Measurements from ENCODE around the gene PEDS1. TPM values are rescaled to one million over a fixed set of nuclear protein-coding genes. Genes with fewer than 3 reads are reported as not detected.

Gene PEDS1
- polyA plus RNA-seq, 1 donor, result 18.7 TPM

GRCh38 chr20:50124496-50124895, 29.0 kb downstream of the PEDS1 start:
- WGBS (ENCODE audit: insufficient coverage, low lambda C conversion rate), result no CpG with 5 or more reads among the region's 9 CpGs
- Histone ChIP-seq H3K27ac (ENCODE audit: low read length) (no peak overlapping the region), H3K4me3 (ENCODE audit: low read length) (no peak overlapping the region), H3K9me3 (ENCODE audit: control insufficient read depth, low read depth, low read length) (no peaks in the 10 kb centered on the region), H3K36me3 (ENCODE audit: control insufficient read depth, insufficient read depth, low read length) (peaks cover 44% of the 10 kb centered on the region), H3K4me1 (ENCODE audit: control insufficient read depth, insufficient read depth, low read length) (peaks cover 11% of the 10 kb centered on the region), H3K27me3 (ENCODE audit: control insufficient read depth, insufficient read depth, low read length) (no peaks in the 10 kb centered on the region)
- DNase-seq, result no peak

DNA sequence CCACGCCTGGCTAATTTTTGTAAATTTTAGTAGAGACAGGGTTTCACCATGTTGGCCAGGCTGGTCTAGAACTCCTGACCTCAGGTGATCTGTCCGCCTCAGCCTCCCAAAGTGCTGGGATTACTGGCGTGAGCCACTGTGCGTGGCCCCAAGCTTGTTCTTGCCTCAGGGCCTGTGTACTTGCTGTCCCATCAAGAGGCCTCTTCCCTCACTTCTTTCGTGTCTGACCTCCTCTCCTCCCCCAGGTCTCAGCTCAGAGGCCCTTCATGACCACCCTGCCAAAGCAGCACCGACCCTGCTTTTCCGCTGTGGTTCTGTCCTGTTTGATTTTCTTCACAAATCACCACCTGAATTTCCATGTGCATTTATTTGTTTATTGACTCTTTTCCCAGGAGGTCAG, 30.1 kb downstream of the PEDS1 start:
- no peaks in the 10 kb centered on the region for H3K9me3 ChIP-seq (ENCODE audit: control insufficient read depth, low read depth, low read length)
- H3K27me3 ChIP-seq (ENCODE audit: control insufficient read depth, insufficient read depth, low read length), result no peaks in the 10 kb centered on the region
- H3K4me3 ChIP-seq (ENCODE audit: low read length), result no peak overlapping the region
- no peak overlapping the region for H3K27ac ChIP-seq (ENCODE audit: low read length)
- no CpG with 5 or more reads among the region's 7 CpGs for WGBS (ENCODE audit: insufficient coverage, low lambda C conversion rate)
- H3K36me3 ChIP-seq (ENCODE audit: control insufficient read depth, insufficient read depth, low read length), result peaks cover 33% of the 10 kb centered on the region
- DNase-seq, result no peak
- H3K4me1 ChIP-seq (ENCODE audit: control insufficient read depth, insufficient read depth, low read length), result peaks cover 11% of the 10 kb centered on the region

GRCh38 chr20:50122763-50123162, 30.8 kb downstream of the PEDS1 start:
- no peak for DNase-seq
- Histone ChIP-seq H3K9me3 (ENCODE audit: control insufficient read depth, low read depth, low read length) (no peaks in the 10 kb centered on the region), H3K27me3 (ENCODE audit: control insufficient read depth, insufficient read depth, low read length) (no peaks in the 10 kb centered on the region), H3K27ac (ENCODE audit: low read length) (no peak overlapping the region), H3K4me3 (ENCODE audit: low read length) (no peak overlapping the region), H3K4me1 (ENCODE audit: control insufficient read depth, insufficient read depth, low read length) (peaks cover 11% of the 10 kb centered on the region), H3K36me3 (ENCODE audit: control insufficient read depth, insufficient read depth, low read length) (peaks cover 27% of the 10 kb centered on the region)
- WGBS (ENCODE audit: insufficient coverage, low lambda C conversion rate), result no CpG with 5 or more reads among the region's 4 CpGs

DNA sequence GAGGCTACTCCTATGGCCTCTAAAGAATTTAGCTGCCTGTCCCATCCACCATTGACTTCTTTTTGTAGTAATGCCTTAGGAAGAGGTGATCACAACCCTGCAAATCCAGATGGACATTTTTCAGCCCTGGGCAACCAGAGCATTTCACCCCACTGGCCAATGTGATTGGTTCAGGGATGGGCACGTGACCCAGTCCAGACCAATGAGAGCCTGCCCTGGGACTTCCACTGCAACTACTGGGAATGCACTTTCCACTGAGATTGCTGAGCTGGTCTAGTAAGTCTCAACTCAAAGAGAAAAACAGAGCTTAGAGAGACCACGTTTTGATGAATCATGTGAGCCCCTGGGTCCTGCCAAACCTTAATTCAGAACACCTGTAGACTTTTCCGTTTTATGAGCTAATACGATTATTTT, 31.7 kb downstream of the PEDS1 start:
- no peak overlapping the region for H3K27ac ChIP-seq (ENCODE audit: low read length)
- no peak for DNase-seq
- 92% methylated on average over 2 of the region's 4 CpGs for WGBS (ENCODE audit: insufficient coverage, low lambda C conversion rate)

DNA sequence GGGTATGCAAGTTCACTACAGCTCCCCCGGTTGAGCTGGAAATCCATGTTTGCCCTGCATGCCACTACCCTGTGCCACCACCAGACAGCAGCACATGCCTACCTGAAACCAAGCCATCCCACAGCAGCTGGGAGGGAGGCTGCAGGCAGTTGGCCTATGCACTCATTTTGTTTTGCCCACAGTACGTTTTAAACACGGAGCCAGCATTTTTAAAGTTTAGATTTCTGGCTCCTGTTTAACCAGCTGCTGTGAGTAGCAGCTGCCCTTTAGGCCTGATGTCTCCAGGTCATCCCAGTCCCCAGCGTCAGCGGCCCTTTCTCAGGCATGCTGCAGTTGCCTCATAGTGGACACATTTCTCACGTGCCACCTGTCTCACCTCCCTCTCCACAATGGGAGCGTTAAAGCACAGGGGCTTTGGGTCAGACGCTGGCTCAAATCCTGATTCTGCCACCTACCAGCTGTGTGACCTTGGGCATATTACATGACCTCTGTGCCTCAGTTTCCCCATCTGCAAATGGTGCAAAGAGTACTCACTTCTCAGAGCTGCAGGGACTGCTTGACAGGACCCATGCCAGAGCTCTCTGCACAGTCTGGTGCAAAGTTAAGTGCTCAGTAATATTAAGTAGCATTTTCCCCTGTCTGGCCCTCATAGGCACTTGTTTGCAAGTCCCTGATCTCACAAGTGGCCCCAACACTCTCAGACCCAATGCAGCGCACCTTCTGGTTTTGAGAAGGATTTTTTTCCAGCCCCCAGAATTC, 32.4 kb downstream of the PEDS1 start:
- H3K4me1 ChIP-seq (ENCODE audit: control insufficient read depth, insufficient read depth, low read length), result peaks cover 7% of the 10 kb centered on the region
- H3K9me3 ChIP-seq (ENCODE audit: control insufficient read depth, low read depth, low read length), result no peaks in the 10 kb centered on the region
- peak; percentile 46 to 51 for DNase-seq
- H3K36me3 ChIP-seq (ENCODE audit: control insufficient read depth, insufficient read depth, low read length), result peaks cover 23% of the 10 kb centered on the region
- H3K27me3 ChIP-seq (ENCODE audit: control insufficient read depth, insufficient read depth, low read length), result no peaks in the 10 kb centered on the region
- no peak overlapping the region for H3K27ac ChIP-seq (ENCODE audit: low read length)
- WGBS (ENCODE audit: insufficient coverage, low lambda C conversion rate), result no CpG with 5 or more reads among the region's 9 CpGs
- no peak overlapping the region for H3K4me3 ChIP-seq (ENCODE audit: low read length)

More for the DNA sequence above, 31.7 kb downstream of the PEDS1 start:
- H3K36me3 ChIP-seq (ENCODE audit: control insufficient read depth, insufficient read depth, low read length), result peaks cover 23% of the 10 kb centered on the region
- H3K9me3 ChIP-seq (ENCODE audit: control insufficient read depth, low read depth, low read length), result no peaks in the 10 kb centered on the region
- H3K4me3 ChIP-seq (ENCODE audit: low read length), result no peak overlapping the region
- H3K4me1 ChIP-seq (ENCODE audit: control insufficient read depth, insufficient read depth, low read length), result peaks cover 9% of the 10 kb centered on the region
- H3K27me3 ChIP-seq (ENCODE audit: control insufficient read depth, insufficient read depth, low read length), result no peaks in the 10 kb centered on the region

GRCh38 chr20:50118203-50118602, 35.3 kb downstream of the PEDS1 start:
- no peaks in the 10 kb centered on the region for H3K27me3 ChIP-seq (ENCODE audit: control insufficient read depth, insufficient read depth, low read length)
- no peaks in the 10 kb centered on the region for H3K36me3 ChIP-seq (ENCODE audit: control insufficient read depth, insufficient read depth, low read length)
- H3K9me3 ChIP-seq (ENCODE audit: control insufficient read depth, low read depth, low read length), result no peaks in the 10 kb centered on the region
- no peak overlapping the region for H3K4me3 ChIP-seq (ENCODE audit: low read length)
- DNase-seq, result no peak
- H3K27ac ChIP-seq (ENCODE audit: low read length), result no peak overlapping the region
- 80% methylated on average over 1 of the region's 2 CpGs for WGBS (ENCODE audit: insufficient coverage, low lambda C conversion rate)
- peaks cover 22% of the 10 kb centered on the region for H3K4me1 ChIP-seq (ENCODE audit: control insufficient read depth, insufficient read depth, low read length)

DNA sequence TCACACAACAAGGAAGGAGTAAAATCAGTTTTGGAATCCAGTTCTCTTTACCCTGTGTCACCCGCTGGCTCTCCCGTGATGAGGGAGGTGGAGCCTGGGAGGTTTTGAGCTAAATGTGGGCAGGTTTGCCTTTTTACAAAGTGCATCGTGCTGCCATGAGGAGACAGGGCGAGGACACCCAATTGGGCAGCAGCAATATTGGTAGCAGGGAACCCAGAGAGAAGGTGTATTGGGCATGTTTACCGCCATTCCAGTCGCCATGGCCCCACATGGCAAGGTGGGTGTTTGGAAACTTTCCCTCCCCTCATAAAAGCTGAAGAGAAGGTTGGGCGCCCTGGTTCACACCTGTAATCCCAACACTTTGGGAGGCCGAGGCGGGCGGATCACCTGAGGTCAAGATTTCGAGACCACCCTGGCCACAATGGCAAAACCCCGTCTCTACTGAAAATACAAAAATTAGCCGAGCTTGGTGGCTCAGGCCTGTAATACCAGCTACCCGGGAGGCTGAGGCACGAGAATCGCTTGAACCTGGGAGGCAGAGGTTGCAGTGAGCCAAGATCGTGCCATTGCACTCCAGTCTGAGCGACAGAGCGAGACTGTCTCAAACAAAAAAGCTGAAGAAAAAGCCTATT, 37.0 kb downstream of the PEDS1 start:
- peaks cover 28% of the 10 kb centered on the region for H3K4me1 ChIP-seq (ENCODE audit: control insufficient read depth, insufficient read depth, low read length)
- 100% methylated on average over 1 of the region's 19 CpGs for WGBS (ENCODE audit: insufficient coverage, low lambda C conversion rate)
- H3K27me3 ChIP-seq (ENCODE audit: control insufficient read depth, insufficient read depth, low read length), result no peaks in the 10 kb centered on the region
- DNase-seq, result no peak
- H3K36me3 ChIP-seq (ENCODE audit: control insufficient read depth, insufficient read depth, low read length), result no peaks in the 10 kb centered on the region
- H3K4me3 ChIP-seq (ENCODE audit: low read length), result peak overlapping the region; percentile 59
- H3K9me3 ChIP-seq (ENCODE audit: control insufficient read depth, low read depth, low read length), result no peaks in the 10 kb centered on the region
- H3K27ac ChIP-seq (ENCODE audit: low read length), result peak overlapping the region; percentile 54

GRCh38 chr20:50115591-50116367, 37.7 kb downstream of the PEDS1 start:
- DNase-seq, result peak; percentile 97
- H3K9me3 ChIP-seq (ENCODE audit: control insufficient read depth, low read depth, low read length), result no peaks in the 10 kb centered on the region
- H3K4me1 ChIP-seq (ENCODE audit: control insufficient read depth, insufficient read depth, low read length), result peaks cover 32% of the 10 kb centered on the region
- H3K27ac ChIP-seq (ENCODE audit: low read length), result peak overlapping the region; percentile 54
- H3K27me3 ChIP-seq (ENCODE audit: control insufficient read depth, insufficient read depth, low read length), result no peaks in the 10 kb centered on the region
- no peaks in the 10 kb centered on the region for H3K36me3 ChIP-seq (ENCODE audit: control insufficient read depth, insufficient read depth, low read length)
- no CpG with 5 or more reads among the region's 24 CpGs for WGBS (ENCODE audit: insufficient coverage, low lambda C conversion rate)
- peak overlapping the region; percentile 59 for H3K4me3 ChIP-seq (ENCODE audit: low read length)

DNA sequence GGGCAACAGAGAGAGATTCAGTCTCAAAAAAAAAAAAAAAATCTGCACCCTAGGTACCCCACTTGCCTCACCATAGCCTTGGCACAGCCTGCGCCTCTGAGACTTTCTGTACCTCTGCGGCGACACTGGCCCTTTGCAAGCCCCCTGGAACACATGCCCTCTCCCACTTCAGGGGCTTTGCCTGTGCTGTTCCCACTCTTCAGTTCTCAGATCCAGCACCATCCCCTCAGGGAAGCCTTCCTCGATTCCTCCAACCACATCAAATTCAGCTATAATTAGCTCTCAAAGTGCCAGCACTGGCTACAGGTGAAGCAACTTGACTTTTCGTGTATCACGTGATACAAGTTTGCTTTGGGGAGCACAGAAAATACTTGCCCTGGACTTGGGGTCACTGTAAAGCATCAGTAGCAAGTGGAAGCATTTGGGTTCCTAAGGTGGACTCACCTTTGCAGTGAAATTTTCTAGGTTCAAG, 38.4 kb downstream of the PEDS1 start:
- peak in 1 of 2 donors; percentile 41 for DNase-seq
- Histone ChIP-seq H3K36me3 (ENCODE audit: control insufficient read depth, insufficient read depth, low read length) (no peaks in the 10 kb centered on the region), H3K9me3 (ENCODE audit: control insufficient read depth, low read depth, low read length) (no peaks in the 10 kb centered on the region), H3K4me3 (ENCODE audit: low read length) (peak overlapping the region; percentile 59), H3K27ac (ENCODE audit: low read length) (no peak overlapping the region), H3K4me1 (ENCODE audit: control insufficient read depth, insufficient read depth, low read length) (peaks cover 39% of the 10 kb centered on the region), H3K27me3 (ENCODE audit: control insufficient read depth, insufficient read depth, low read length) (no peaks in the 10 kb centered on the region)
- WGBS (ENCODE audit: insufficient coverage, low lambda C conversion rate), result no CpG with 5 or more reads among the region's 6 CpGs
